Natural killer cell (primary cell): ENCODE results near the gene CHKB. TPM values are rescaled to one million over a fixed set of nuclear protein-coding genes. Genes with fewer than 3 reads are reported as not detected.

Experiments
- ATAC-seq, 3 donors: fragments of 150-1000 bp in 2 of 3; fragments of 200-7000 bp in 1 of 3; cut with Tn5 transposase; 1 replicate in 1 of 3; 2 replicates in 2 of 3; pipeline ENCODE4 v1.10.0; 2021; ENCODE audit warnings: mild to moderate bottlenecking in 2 of 3, moderate library complexity in 2 of 3
- DNase-seq, 2 donors: peaks; one replicate each; pipeline versions ENCODE4 v3.0.0 to v3.0.0-alpha.2; 2013 to 2021; ENCODE audit warnings: mixed read lengths in 1 of 2
- H3K27ac ChIP-seq: one replicate; pipeline ENCODE4 v1.5.1; 2013; ENCODE audit warnings: mild to moderate bottlenecking, low read length
- H3K27me3 ChIP-seq: one replicate; pipeline ENCODE4 v1.6.1; 2013; ENCODE audit warnings: low read length; ENCODE audit not compliant: control insufficient read depth, insufficient read depth
- H3K36me3 ChIP-seq: one replicate; pipeline ENCODE4 v1.6.1; 2013; ENCODE audit warnings: low read length; ENCODE audit not compliant: control insufficient read depth, insufficient read depth
- H3K4me1 ChIP-seq: one replicate; pipeline ENCODE4 v1.6.1; 2013; ENCODE audit warnings: low read length; ENCODE audit not compliant: control insufficient read depth, insufficient read depth
- H3K4me3 ChIP-seq: one replicate; pipeline ENCODE4 v1.5.1; 2013; ENCODE audit warnings: low read length
- H3K9me3 ChIP-seq: one replicate; pipeline ENCODE4 v1.6.1; 2013; ENCODE audit warnings: low read length; ENCODE audit not compliant: control insufficient read depth, insufficient read depth
- H3K27ac Mint-ChIP-seq, 2 donors: one replicate each; pipeline ENCODE4 v1.8.0; 2022; ENCODE audit warnings: mild to moderate bottlenecking in 2 of 2, mixed read lengths in 2 of 2, moderate library complexity in 1 of 2
- H3K27me3 Mint-ChIP-seq, 2 donors: one replicate each; pipeline ENCODE4 v1.8.0; 2022; ENCODE audit warnings: low read depth in 2 of 2, mixed read lengths in 2 of 2
- H3K36me3 Mint-ChIP-seq: one replicate; pipeline ENCODE4 v1.8.0; 2022; ENCODE audit warnings: mixed read lengths
- H3K4me1 Mint-ChIP-seq, 2 donors: one replicate each; pipeline ENCODE4 v1.8.0; 2022; ENCODE audit warnings: mixed read lengths in 2 of 2
- H3K4me3 Mint-ChIP-seq: one replicate; pipeline ENCODE4 v1.8.0; 2022; ENCODE audit warnings: mild to moderate bottlenecking, moderate library complexity, mixed read lengths
- H3K9me3 Mint-ChIP-seq, 2 donors: one replicate each; pipeline ENCODE4 v1.8.0; 2022; ENCODE audit warnings: mixed read lengths in 2 of 2
- WGBS: methylation state at CpG from one replicate; pipeline ENCODE4 v1.1.7; 2013; ENCODE audit warnings: missing lambda C conversion rate; ENCODE audit not compliant: insufficient coverage; 5-methylcytosine and 5-hydroxymethylcytosine counted together
- intact Hi-C: fragments of 100-400 bp; cut with micrococcal nuclease; formaldehyde crosslinking; loops from one replicate; pipeline ENCODE4 v1.14.2; 2022
- total RNA-seq, 4 donors: library from RNA; stranded (reverse); fragments of 120-200 nt in 1 of 4; gene quantifications; one replicate each; pipeline versions ENCODE4 v1.2.3 to v1.2.4, GENCODE V29; 2013 to 2022
- TF ChIP-seq, protein P1 (sequence below): fragments of 200-600 bp; IDR thresholded peaks from one replicate; pipeline ENCODE4 v1.8.0; 2022; ENCODE audit warnings: antibody characterized with exemption

Gene CHKB
- total RNA-seq, 3 donors from 2014 or later (not counting 1 experiment from before 2014, with no cell fraction given) = 166 to 204 (median 180) TPM

DNA sequence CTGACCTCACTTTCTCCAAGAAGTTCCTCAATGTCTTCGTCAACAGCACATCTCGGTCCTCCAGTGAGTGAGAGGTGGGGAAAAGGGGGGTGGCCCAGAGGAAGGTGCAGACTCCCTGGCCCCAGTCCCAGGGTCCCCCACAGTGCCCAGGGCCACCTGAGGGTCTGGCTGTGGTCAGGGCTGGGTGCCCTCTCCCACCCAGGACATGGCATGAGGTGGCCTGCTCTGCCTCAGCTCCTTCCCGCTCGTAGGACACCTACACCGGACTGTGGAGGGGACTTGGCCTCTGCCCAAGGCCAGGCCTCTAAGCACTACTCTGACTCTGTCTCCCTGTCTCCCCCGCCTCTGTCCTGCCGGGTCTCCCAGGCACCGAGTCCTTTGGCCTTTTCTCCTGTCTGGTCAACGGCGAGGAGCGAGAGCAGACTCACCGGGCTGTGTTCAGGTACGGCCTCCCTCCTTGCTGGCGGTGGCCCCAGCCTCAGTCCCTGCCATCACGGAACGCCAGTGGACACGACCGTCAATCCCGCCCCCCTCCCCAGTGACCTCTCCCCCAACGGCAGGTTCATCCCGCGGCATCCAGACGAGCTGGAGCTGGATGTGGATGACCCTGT is 22.5 kb upstream of the CHKB start:
- Histone ChIP-seq H3K4me3 (no peak overlapping the region), H3K36me3 (no peaks in the 10 kb centered on the region), H3K4me1 (peaks cover 4% of the 10 kb centered on the region), H3K27me3 (peaks cover 31% of the 10 kb centered on the region), H3K27ac (no peak overlapping the region), H3K9me3 (no peaks in the 10 kb centered on the region)
- intact Hi-C loops = no loop called here
- peaks cover 0 to 10% of the 10 kb centered on the region in 2 donors for H3K4me1 Mint-ChIP-seq
- H3K27me3 Mint-ChIP-seq = peaks cover 28 to 43% of the 10 kb centered on the region in 2 donors
- TF ChIP-seq, protein P1, sequence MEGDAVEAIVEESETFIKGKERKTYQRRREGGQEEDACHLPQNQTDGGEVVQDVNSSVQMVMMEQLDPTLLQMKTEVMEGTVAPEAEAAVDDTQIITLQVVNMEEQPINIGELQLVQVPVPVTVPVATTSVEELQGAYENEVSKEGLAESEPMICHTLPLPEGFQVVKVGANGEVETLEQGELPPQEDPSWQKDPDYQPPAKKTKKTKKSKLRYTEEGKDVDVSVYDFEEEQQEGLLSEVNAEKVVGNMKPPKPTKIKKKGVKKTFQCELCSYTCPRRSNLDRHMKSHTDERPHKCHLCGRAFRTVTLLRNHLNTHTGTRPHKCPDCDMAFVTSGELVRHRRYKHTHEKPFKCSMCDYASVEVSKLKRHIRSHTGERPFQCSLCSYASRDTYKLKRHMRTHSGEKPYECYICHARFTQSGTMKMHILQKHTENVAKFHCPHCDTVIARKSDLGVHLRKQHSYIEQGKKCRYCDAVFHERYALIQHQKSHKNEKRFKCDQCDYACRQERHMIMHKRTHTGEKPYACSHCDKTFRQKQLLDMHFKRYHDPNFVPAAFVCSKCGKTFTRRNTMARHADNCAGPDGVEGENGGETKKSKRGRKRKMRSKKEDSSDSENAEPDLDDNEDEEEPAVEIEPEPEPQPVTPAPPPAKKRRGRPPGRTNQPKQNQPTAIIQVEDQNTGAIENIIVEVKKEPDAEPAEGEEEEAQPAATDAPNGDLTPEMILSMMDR = no peak
- ATAC-seq (no peak), DNase-seq (no peak)
- no peak overlapping the region for H3K4me3 Mint-ChIP-seq
- WGBS = 89% methylated on average over 17 of the region's 23 CpGs
- no peaks in the 10 kb centered on the region for H3K36me3 Mint-ChIP-seq
- H3K9me3 Mint-ChIP-seq = no peaks in the 10 kb centered on the region
- H3K27ac Mint-ChIP-seq = no peak overlapping the region

DNA sequence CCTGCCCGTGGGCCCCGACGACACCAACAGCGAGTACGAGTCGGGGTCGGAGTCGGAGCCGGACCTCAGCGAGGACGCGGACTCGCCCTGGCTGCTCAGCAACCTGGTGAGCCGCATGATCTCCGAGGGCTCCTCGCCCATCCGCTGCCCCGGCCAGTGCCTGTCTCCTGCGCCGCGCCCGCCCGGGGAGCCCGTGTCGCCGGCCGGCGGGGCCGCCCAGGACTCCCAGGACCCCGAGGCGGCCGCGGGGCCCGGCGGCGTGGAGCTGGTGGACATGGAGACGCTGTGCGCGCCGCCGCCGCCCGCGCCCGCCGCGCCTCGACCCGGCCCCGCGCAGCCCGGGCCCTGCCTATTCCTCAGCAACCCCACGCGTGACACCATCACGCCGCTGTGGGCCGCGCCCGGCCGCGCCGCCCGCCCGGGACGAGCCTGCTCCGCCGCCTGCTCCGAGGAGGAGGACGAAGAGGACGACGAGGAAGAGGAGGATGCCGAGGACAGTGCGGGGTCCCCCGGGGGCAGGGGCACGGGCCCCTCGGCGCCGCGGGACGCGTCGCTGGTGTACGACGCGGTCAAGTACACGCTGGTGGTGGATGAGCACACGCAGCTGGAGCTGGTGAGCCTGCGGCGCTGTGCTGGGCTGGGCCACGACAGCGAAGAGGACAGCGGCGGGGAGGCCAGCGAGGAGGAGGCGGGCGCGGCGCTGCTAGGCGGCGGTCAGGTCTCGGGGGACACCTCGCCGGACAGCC is 21.8 kb upstream of the CHKB start:
- Histone ChIP-seq H3K4me3 (no peak overlapping the region), H3K27me3 (peaks cover 37% of the 10 kb centered on the region), H3K36me3 (no peaks in the 10 kb centered on the region), H3K9me3 (no peaks in the 10 kb centered on the region), H3K27ac (no peak overlapping the region), H3K4me1 (peaks cover 8% of the 10 kb centered on the region)
- H3K27ac Mint-ChIP-seq = no peak overlapping the region
- H3K36me3 Mint-ChIP-seq = no peaks in the 10 kb centered on the region
- TF ChIP-seq, protein P1 = no peak
- H3K9me3 Mint-ChIP-seq = no peaks in the 10 kb centered on the region
- intact Hi-C loops = no loop called here
- peaks cover 0 to 10% of the 10 kb centered on the region in 2 donors for H3K4me1 Mint-ChIP-seq
- no peak overlapping the region for H3K4me3 Mint-ChIP-seq
- no peak for ATAC-seq
- DNase-seq = no peak
- peaks cover 28 to 46% of the 10 kb centered on the region in 2 donors for H3K27me3 Mint-ChIP-seq
- WGBS = 42% methylated on average over 103 of the region's 103 CpGs

DNA sequence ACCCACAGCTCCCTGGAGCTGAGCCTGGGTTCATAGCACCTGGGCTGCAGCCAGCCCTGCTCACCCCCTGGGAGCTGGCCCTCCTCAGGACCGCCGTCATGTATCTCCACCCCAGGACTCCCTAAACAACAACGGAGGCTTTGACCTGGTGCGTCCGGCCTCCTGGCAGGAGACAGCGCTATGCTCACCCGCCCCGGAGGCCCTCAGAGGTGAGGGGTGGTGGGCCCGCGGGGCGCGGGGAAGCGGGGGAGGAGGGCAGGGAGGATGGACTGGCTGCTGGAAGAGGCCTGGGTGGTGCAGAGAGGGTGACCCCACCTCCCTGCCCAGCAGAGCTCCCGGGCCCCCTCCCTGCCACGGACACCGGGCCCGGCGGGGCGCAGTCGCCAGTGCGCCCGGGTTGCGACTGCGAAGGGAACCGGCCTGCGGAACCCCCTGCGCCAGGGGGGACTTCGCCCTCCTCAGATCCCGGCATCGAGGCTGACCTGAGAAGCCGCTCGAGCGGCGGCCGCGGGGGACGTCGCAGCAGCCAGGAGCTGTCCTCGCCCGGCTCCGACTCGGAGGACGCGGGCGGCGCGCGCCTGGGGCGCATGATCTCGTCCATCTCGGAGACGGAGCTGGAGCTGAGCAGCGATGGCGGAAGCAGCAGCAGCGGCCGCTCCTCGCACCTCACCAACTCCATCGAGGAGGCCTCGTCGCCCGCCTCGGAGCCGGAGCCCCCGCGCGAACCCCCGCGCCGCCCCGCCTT is 21.0 kb upstream of the CHKB start:
- Mint-ChIP-seq H3K36me3 (no peaks in the 10 kb centered on the region), H3K9me3 (no peaks in the 10 kb centered on the region), H3K4me3 (no peak overlapping the region), H3K4me1 (peaks cover 0 to 10% of the 10 kb centered on the region in 2 donors), H3K27ac (no peak overlapping the region), H3K27me3 (peaks cover 28 to 46% of the 10 kb centered on the region in 2 donors)
- H3K9me3 ChIP-seq = no peaks in the 10 kb centered on the region
- H3K27me3 ChIP-seq = peaks cover 41% of the 10 kb centered on the region
- H3K4me3 ChIP-seq = no peak overlapping the region
- ATAC-seq (no peak), DNase-seq (no peak)
- peaks cover 8% of the 10 kb centered on the region for H3K4me1 ChIP-seq
- intact Hi-C loops = no loop called here
- TF ChIP-seq, protein P1 = no peak
- no peaks in the 10 kb centered on the region for H3K36me3 ChIP-seq
- H3K27ac ChIP-seq = no peak overlapping the region
- WGBS = 8% methylated on average over 70 of the region's 70 CpGs
